MM.1S (cell line): ENCODE results near the gene POLG2.

Experiments
- DNase-seq: peaks from one replicate; pipeline ENCODE4 v3.0.0-alpha.2; 2015
- H2AFZ ChIP-seq: fragments of 300-600 bp; sonication (generic); 2 replicates; pipeline ENCODE4 v1.6.0; 2016; ENCODE audit warnings: antibody characterized with exemption, low read length
- H3F3A ChIP-seq: fragments of 300-600 bp; sonication (generic); 2 replicates; pipeline ENCODE4 v1.6.1; 2016; ENCODE audit warnings: mild to moderate bottlenecking, antibody characterized with exemption, low read length, moderate library complexity, mixed read lengths; ENCODE audit not compliant: insufficient read depth
- H3K27ac ChIP-seq: fragments of 300-600 bp; sonication (generic); 2 replicates; pipeline ENCODE4 v1.5.1; 2016; ENCODE audit warnings: mild to moderate bottlenecking, low read length
- H3K27me3 ChIP-seq: fragments of 300-600 bp; sonication (generic); replicated peaks from 2 replicates; pipeline ENCODE4 v1.6.0; 2016; ENCODE audit warnings: low read length; ENCODE audit not compliant: insufficient read depth
- H3K36me3 ChIP-seq: fragments of 300-600 bp; sonication (generic); replicated peaks from 2 replicates; pipeline ENCODE4 v1.6.1; 2016; ENCODE audit warnings: mild to moderate bottlenecking, low read length, mixed read lengths; ENCODE audit not compliant: insufficient read depth
- H3K4me1 ChIP-seq: fragments of 300-600 bp; sonication (generic); 2 replicates; pipeline ENCODE4 v1.6.1; 2016; ENCODE audit warnings: low read length, mixed read lengths
- H3K4me2 ChIP-seq: fragments of 300-600 bp; sonication (generic); 2 replicates; pipeline ENCODE4 v1.6.0; 2016; ENCODE audit warnings: low read depth, low read length
- H3K4me3 ChIP-seq: fragments of 300-600 bp; sonication (generic); 2 replicates; pipeline ENCODE4 v1.5.1; 2016; ENCODE audit warnings: low read length, mixed read lengths
- H3K79me2 ChIP-seq: fragments of 300-600 bp; sonication (generic); 2 replicates; pipeline ENCODE4 v1.6.1; 2016; ENCODE audit warnings: mixed run types, low read length, mixed read lengths
- H3K9ac ChIP-seq: fragments of 300-600 bp; sonication (generic); 2 replicates; pipeline ENCODE4 v1.6.1; 2016; ENCODE audit warnings: low read length, mixed read lengths
- H3K9me2 ChIP-seq: fragments of 300-600 bp; sonication (generic); replicated peaks from 2 replicates; pipeline ENCODE4 v1.6.1; 2016; ENCODE audit warnings: mild to moderate bottlenecking, low read length, mixed read lengths; ENCODE audit not compliant: insufficient read depth
- H3K9me3 ChIP-seq: fragments of 300-600 bp; sonication (generic); replicated peaks from 2 replicates; pipeline ENCODE4 v1.6.1; 2016; ENCODE audit warnings: mild to moderate bottlenecking, low read length, mixed read lengths; ENCODE audit not compliant: insufficient read depth
- H4K20me1 ChIP-seq: fragments of 300-600 bp; sonication (generic); 2 replicates; pipeline ENCODE4 v1.6.1; 2016; ENCODE audit warnings: mild to moderate bottlenecking, low read length, moderate library complexity, mixed read lengths; ENCODE audit not compliant: insufficient read depth
- EZH2 ChIP-seq: fragments of 300-600 bp; sonication (generic); optimal IDR thresholded peaks from 2 replicates; pipeline ENCODE3; 2017; ENCODE audit warnings: low read depth, mild to moderate bottlenecking, antibody characterized with exemption, low read length, mixed read lengths
- EZH2phosphoT487 ChIP-seq: fragments of 300-600 bp; sonication (generic); IDR thresholded peaks from 2 replicates; pipeline ENCODE4 v1.6.1; 2018; ENCODE audit warnings: antibody characterized with exemption, low read length
- TF ChIP-seq, protein P1 (sequence below): fragments of 300-600 bp; sonication (generic); IDR thresholded peaks from 2 replicates; pipeline ENCODE4 v1.5.1; 2016; ENCODE audit warnings: antibody characterized with exemption, low read length, mixed read lengths

POLG2 gene

DNA sequence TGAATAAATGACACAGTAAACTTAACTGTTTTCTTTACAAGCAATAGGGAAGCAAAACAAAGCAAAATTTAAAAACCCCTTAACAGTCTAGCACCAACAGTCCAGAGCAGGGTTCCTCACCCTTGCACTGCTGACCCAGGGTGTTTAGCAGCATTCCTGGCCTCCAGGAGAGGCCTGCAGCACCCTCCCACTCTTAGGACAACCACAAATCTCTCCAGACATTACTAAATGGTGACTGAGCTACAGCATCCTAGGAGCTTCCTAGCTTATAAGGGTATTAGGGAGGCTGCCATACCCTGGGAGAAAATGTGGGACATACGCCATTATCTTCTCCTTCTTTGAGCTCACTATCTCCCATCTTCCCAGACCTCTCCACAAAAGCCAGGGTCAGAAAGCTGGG, 15.9 kb downstream of the POLG2 start:
- no peaks in the 10 kb centered on the region for H4K20me1 ChIP-seq
- TF ChIP-seq, protein P1, sequence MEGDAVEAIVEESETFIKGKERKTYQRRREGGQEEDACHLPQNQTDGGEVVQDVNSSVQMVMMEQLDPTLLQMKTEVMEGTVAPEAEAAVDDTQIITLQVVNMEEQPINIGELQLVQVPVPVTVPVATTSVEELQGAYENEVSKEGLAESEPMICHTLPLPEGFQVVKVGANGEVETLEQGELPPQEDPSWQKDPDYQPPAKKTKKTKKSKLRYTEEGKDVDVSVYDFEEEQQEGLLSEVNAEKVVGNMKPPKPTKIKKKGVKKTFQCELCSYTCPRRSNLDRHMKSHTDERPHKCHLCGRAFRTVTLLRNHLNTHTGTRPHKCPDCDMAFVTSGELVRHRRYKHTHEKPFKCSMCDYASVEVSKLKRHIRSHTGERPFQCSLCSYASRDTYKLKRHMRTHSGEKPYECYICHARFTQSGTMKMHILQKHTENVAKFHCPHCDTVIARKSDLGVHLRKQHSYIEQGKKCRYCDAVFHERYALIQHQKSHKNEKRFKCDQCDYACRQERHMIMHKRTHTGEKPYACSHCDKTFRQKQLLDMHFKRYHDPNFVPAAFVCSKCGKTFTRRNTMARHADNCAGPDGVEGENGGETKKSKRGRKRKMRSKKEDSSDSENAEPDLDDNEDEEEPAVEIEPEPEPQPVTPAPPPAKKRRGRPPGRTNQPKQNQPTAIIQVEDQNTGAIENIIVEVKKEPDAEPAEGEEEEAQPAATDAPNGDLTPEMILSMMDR: no peak
- no peak for TF ChIP-seq EZH2
- TF ChIP-seq EZH2phosphoT487: no peak
- no peaks in the 10 kb centered on the region for H3F3A ChIP-seq
- no peak overlapping the region for H3K9ac ChIP-seq
- no peak overlapping the region for H3K4me2 ChIP-seq
- DNase-seq: no peak
- no peaks in the 10 kb centered on the region for H3K9me3 ChIP-seq
- no peaks in the 10 kb centered on the region for H3K36me3 ChIP-seq
- no peak overlapping the region for H2AFZ ChIP-seq
- H3K4me3 ChIP-seq: no peak overlapping the region
- no peak overlapping the region for H3K27ac ChIP-seq
- H3K79me2 ChIP-seq: no peaks in the 10 kb centered on the region
- H3K4me1 ChIP-seq: no peaks in the 10 kb centered on the region
- no peaks in the 10 kb centered on the region for H3K9me2 ChIP-seq
- H3K27me3 ChIP-seq: no peaks in the 10 kb centered on the region

DNA sequence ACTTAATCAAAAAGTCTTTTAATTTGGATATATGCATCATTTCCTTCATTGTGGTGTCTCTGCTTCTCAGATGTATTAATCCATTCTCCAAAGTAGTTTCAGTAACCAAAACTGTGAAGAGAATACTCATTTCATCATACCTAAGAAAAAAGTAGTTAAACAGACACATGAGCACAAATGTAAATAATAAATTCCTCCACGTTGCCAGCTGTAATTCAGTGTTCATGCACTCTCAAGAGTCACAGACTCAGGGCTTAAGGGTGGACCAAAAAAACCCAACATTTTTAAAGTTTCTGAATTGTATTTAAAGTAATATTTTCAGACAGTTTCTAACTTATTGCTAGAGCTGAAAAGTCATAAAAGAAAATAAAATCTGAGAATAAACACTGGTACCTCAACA, 19.0 kb downstream of the POLG2 start:
- Histone ChIP-seq H3K9me2 (no peaks in the 10 kb centered on the region), H3K4me2 (no peak overlapping the region), H3K9ac (no peak overlapping the region), H3K27ac (no peak overlapping the region), H3K9me3 (no peaks in the 10 kb centered on the region), H3K27me3 (no peaks in the 10 kb centered on the region), H3K4me3 (no peak overlapping the region), H3K4me1 (no peaks in the 10 kb centered on the region), H3F3A (no peaks in the 10 kb centered on the region), H3K79me2 (no peaks in the 10 kb centered on the region), H2AFZ (no peak overlapping the region), H4K20me1 (no peaks in the 10 kb centered on the region), H3K36me3 (no peaks in the 10 kb centered on the region)
- no peak for TF ChIP-seq EZH2
- TF ChIP-seq EZH2phosphoT487: no peak
- TF ChIP-seq, protein P1: no peak
- DNase-seq: no peak

DNA sequence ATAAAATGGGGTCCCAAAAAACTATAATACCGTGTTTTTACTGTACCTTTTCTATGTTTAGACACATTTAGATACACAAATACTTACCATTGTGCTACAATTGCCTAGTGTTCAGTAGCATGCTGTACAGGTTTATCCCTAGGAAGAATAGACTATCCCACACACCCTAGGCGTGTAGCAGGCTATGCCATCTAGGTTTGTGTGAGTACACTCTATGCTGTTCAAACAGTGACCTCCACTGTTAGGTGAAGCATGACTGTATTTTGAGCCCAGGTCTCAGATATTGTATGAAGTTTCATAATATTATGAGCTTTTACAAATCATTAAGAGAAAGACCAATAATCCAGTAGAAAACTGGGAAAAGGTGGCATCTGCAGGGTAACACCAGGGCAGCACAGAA, 24.3 kb downstream of the POLG2 start:
- no peak overlapping the region for H3K4me2 ChIP-seq
- H3K9ac ChIP-seq: no peak overlapping the region
- no peak for DNase-seq
- no peak overlapping the region for H3K27ac ChIP-seq
- H4K20me1 ChIP-seq: no peaks in the 10 kb centered on the region
- no peaks in the 10 kb centered on the region for H3K27me3 ChIP-seq
- TF ChIP-seq, protein P1: no peak
- no peak for TF ChIP-seq EZH2
- TF ChIP-seq EZH2phosphoT487: no peak
- H3K9me2 ChIP-seq: no peaks in the 10 kb centered on the region
- H3K4me1 ChIP-seq: no peaks in the 10 kb centered on the region
- H3K79me2 ChIP-seq: no peaks in the 10 kb centered on the region
- no peak overlapping the region for H3K4me3 ChIP-seq
- H3K36me3 ChIP-seq: no peaks in the 10 kb centered on the region
- H3K9me3 ChIP-seq: no peaks in the 10 kb centered on the region
- no peaks in the 10 kb centered on the region for H3F3A ChIP-seq
- H2AFZ ChIP-seq: no peak overlapping the region
